Activated T-helper 1 cell treated with anti-CD3 and anti-CD28 coated beads, Interleukin-2, amount 50 U/mL, for 16 hours (primary cell): ENCODE data around the gene DSCAML1.

ENCODE experiments used
- DNase-seq, 2 donors: peaks; one replicate each; pipeline ENCODE4 v3.0.0-alpha.2; 2020; ENCODE audit warnings: low read depth in 1 of 2, low spot score in 1 of 2

Gene DSCAML1

DNA sequence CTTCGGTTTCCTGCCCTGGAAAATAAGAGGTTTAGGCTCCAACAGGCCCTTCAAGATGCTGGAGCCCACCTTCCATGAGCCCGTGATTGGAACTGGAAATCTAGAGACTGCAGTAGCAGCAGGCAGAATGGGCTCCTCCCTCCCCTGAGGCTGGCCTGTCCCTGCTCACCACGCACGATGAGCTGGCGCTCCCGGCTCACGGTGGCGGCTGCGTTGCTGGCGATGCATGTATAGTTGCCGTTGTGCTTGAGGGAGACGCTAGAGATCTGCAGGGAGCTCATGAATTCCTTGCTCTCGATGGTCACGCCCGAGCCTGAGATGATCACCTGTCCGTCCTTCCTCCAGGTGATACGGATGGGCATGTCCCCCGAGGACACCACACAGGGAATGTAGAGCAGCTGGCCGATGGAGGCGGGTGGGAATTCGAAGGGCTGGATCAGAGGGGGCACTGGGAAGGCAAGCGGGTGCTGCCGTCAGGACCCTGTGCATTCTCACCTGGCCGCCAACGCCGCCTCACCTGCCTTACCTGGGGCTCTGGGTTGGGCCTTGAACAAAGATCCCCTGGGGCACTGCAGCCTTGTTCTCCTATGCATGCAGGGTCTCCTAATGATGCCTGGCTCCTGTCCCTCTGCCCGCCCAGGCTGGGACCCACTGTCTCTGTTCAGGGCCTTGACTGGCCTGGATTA lies 291.6 kb downstream of the DSCAML1 start:
- DNase-seq: no peak

DNA sequence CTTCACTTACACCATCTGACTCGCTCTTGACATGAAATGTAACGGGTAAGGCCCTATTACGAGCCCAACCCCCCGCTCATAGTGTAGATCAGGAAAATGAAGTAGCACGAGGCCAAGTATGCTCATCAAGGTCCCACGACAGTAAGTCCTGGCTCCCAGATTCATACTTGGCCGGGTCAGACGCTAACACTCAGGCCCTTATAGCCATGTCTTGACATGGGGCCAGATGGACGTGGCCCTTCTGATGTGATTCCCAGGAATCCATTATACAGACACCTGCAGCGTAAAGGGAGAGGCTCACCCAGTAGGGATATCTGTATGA lies 294.3 kb downstream of the DSCAML1 start:
- DNase-seq: no peak

DNA sequence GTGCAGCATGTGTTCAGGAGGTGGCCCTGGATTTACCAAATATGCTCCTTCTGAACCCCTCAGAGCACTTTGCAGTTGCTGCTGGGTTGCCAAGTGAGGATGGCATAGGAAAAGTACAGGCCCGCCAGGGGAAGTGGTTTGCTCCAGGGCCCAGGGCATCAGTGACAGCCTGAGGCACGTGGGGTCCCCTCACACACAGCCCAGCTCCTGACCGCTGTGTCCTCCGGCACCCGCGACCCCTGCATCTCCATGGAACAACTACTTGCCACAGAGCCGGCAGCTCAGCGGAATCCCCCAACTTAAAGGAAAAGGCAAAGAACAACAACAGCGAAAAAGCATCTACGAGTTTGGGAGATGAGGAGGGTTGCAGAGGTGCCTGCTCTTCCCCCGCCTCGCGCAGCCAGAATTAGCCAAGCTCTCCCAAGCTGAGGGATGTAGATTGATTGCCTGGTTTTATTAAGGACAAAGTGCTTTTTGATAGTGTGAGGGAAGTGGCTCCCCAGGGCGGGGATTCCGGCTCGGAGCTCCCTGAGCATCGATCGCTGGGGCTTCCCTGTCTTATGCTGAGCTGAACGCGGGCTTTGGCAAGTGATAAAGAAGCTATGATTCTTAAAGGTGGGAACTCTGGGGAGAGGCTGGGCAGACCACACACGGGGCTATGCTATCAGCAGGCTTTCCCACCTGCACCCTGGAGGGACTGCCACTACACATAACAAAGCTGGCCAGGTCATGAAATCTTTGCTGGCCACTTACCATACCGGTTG lies 294.8 kb downstream of the DSCAML1 start:
- DNase-seq: no peak

DNA sequence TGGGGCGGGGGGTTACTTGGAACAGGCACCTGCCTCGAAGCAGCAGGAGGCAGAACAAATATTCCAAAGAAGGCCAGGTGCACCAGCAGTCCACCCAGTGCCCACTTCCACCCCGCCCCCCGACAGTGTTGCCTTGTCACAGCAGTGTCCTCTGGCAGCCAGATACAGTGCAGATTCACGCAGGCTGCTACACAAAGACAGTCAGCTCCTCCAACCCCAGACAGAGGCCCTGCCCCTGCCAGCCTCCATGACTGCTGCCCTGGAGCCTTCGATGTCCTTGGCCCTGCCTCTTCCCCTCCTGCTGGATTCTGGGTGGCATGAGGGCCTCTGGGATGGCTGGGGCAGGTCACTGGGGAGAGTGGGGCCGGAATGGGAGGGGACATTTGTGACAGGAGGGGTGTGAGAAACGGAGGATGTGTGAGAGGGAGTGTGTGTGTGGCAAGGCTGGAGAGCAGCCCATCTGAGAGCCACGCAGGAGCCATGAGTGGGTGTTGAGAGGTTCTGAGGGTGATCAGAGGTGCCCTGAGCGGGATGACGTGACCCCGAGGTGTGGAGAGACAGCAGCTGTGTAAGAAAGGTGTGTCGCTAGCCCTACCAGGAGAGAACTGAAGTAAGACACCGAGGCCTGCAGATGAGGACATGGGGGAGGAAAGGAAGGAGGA lies 295.6 kb downstream of the DSCAML1 start:
- no peak for DNase-seq

DNA sequence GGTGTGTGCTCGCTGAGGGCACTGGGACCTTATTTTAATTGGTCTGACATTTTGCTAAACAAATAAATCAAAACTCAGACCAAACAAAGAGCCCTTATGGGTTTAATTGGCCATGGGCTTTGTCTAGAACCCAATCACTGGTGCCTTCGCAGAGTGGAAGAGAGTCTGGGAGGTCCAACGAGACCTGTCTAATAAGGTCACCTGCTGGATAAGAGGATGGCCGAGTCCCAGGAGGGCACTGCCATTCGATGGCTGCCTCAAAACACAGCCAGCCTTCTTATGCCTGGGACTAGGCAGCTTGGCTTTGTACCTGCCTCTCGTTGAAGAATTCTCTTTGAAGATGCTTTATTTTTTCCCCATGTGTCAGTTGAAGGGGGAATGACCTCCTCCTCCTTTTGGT lies 298.2 kb downstream of the DSCAML1 start:
- DNase-seq: no peak

DNA sequence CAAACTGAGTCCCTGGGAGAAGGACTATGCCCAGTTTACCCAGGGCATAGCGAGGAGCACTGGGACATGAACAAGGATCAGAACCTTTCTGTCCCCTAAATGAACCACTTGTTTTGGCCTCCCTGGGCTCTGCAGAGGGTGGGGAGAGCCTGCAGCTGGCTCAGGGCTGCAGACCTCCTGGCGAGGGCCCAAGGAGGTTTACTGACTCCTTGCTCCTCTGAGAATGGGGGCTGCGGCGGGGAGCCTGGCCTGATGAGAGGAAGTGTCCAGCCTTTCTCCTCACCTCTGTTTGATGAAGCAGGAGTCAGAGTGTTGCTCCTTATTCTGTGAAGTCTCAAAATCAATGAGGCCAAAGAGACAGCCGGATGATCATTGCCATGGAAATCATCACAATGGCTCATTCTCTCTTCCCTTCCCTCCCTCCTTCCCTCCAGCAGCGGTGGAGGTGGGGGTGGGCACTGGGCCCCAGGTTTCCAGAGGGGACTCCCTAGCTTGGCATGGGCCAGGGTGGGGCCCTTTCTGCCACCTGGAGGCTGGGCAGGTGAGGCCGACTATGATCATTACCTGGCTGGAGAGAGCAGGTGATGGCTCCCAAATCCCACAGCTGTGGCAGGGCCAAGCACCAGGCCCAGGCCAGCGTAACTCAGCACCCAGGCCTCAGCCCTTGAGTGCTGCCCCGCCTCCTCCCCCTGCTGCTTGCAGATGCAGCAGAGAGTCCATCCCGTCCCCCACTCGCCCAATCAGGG lies 299.6 kb downstream of the DSCAML1 start:
- no peak for DNase-seq

DNA sequence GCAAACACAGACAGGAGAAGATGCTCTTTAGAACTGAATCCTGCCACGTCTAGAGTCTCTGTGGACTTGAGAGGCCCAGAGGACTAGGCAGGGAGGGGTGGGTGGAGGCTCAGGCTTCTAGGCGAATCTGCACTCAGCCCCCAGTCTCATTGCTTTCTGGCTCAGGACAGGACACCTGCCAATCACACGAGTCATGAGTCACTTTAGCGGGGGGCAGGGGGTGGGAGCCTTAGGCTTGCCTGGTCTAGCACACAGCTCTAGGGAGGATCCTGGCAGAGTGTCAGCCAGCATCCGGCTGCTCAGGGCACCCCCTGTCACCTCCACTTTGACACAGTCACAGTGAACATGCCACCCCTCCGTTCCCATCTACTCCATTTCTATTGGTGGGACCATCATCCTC lies 301.7 kb downstream of the DSCAML1 start:
- DNase-seq: no peak

DNA sequence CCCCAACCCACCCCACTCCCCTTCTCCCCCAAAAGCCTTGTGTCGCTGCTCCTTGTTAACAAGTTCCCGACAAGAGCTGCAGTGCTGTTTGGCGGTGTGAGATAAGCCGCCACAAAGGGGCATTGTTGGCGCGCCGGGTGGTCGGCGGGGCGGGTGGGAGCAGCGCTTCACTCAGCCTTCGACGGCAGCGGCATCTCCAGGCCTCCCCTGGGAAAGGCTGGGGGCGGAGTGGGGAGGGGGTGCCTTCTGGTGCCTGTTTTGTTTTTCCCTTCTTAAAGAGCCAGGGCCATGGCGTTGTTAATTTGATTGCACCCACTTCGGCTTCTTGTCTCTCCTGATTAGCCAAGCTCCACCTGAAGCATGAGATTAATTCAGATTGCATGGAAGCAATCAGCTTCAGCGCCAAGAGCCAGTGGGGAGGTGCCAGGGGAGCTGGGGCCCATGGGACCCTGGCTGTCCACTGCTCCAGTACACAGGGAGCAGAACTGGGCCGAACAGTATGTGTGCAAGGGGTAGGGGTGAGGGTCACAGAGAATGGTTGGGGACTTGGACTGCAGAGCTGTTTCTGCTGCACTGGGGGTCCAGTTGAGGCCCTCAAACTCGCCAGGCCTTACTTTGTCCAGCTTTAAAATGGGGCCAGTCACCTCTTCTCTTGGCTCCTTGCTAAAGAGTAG lies 304.3 kb downstream of the DSCAML1 start:
- no peak for DNase-seq

DNA sequence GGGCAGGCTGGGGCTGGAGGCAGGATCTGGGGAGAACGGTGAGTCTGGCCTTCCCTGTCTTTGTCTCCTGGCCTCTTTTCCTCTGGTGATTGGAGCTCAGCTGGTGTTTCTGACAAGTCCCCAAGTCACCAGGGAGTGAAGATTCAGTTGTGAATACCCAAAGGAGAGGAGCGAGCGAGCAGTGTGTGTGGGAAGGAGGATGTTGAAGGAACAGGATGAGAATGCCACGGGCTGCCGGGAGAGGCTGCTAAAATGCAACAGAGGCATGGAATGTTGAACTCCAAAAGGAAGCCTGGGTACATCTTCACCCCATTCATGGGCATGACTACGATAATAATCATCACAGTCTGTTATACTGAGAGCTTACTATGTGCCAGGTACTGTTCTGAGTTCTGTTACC lies 306.1 kb downstream of the DSCAML1 start:
- no peak for DNase-seq

DNA sequence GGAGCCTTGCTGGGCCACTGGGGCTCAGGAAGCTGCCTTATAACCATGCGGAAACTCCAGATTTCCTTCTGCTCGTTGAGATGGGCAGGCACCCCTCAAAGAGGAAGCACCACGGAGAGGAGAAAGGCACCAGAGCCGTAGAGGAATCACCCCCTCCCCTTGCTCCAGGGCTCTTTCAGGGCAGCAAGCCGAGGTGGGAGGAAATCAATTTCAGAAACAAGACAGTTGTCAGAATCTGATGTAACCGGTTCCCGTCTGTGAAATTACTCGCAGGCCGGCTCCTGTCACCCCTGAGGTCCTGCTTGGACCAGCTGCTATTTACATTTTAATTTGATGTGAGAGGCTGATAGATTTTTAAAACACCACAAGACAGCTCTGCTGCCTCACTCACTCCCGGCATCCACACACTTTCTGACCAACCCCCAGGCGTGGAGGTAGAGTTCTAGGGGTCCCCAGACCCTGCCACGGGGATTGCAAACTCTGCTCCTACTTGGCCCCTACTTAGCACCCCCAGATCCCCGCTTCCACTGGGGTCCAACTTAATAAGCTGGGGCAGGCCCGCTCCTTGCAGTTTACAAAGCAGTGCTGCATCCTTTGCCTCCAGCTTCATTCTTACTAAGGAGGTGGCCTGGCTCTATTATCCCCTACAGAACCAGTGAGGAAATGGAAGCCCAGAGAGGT lies 306.9 kb downstream of the DSCAML1 start:
- DNase-seq: no peak

DNA sequence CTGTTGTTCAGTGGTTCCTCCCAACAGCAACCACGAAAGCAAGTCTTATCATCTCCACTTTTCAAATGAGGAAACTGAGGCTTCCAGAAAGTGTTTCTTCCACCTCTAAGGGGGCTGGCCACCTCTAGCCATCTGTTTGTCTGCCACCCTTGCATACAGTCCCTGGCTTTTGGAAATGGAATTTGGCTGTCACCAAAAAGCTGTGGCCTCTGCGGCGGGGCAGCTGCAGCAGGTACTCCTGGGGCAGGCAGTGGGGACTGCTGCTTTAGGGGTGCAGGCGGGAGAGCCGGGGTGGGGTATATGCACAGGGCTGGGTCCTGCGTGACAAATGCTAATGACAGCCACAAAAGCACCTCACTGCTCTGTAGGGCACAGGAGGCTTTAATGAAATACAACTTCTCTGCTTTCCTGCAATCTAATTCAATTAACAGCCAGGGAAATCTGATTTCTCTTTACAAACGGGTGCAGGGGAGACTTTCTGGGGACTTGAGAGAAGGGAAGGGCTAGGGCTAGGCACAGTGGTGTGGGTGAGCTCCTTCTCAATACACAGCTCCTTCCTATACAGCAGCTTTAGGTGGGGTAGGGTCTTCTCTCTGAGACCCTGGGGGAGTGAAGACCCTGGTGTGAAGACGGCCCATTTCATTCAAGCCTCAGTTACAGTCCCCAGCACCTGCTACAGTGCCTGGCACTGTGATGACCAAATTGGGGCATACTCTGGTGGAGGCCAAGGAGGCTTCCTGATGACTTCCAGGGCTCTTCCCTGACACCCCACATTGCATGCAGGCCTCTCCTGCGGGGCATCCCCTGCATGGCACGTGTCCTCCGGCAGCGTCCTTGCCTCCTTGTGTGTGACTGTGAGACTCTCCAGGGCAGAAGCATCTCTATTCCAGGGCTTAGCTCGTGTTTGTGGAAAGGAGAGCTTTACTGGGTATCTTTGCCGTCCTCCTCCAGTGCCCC lies 307.7 kb downstream of the DSCAML1 start:
- DNase-seq: no peak

DNA sequence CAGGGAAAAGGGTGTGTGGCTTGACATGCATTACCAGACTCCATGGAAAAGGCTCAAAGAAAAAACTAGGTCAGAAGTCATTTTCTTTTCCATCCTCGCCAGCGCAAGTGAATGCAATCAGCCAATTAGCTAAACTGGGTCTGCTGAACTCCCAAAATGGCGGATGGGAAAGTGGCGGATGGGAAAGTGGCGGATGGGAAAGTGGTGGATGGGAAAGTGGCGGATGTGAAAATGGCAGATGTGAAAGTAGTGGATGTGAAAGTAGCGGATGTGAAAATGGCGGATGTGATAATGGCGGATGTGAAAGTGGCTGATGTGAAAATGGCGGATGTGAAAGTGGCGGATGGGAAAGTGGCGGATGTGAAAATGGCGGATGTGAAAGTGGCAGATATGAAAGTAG lies 311.0 kb downstream of the DSCAML1 start:
- DNase-seq: no peak

DNA sequence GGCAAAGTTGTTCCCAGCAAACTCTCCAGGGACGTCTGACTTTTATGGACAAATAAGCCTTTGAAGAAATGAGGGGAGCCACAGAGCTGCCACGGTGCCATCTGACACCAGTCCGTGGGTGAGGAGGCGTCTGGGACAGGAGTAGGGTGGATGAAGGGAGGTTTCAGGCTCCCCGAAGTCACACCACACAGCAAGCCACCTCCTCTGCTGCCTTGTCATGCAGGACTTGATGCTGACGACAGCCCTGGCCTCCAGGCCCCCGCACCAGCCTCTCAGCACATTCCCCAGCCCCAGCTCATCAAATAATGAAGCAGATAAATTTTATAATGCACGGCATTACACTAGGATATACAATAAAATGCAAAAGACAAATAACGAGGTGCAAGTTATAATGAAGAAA lies 312.9 kb downstream of the DSCAML1 start:
- no peak for DNase-seq

DNA sequence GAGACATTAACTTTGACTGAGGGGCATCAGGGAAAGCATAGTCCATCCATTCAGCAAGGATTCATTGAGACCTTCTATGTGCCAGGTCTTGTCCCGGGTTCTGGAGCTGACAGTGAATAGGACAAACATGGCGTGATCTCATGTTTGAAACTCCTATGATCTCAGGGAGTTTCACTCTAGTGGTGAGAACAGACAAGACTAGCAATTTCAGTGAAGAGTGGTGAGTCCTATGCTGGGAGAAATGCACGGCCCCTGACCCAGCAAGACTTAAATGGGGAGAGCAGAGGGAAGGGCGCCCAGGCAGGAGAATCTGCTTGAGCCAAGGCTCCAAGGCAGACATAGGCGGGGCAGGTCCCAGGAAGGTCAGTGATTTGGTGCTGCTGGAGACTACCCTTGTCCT lies 313.6 kb downstream of the DSCAML1 start:
- DNase-seq: no peak

DNA sequence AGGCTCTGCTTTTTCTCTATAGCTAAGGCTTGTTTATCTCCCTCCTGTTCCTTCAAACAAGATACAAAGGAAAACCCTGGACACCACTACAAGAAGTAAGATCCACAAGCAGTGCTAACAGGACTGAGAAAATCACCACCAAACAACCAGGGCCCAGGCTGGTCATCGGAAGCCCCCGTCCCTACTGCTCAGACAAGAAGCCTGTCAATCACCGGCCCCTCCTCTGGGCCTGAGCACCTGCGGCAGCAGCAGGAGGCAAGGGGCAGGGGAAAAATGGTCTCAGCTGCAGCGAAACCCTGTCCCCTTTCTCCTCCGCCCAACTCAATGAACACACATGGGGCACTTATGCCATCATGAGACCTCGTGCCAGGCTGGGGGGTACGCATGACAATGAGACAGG lies 314.1 kb downstream of the DSCAML1 start:
- no peak for DNase-seq

DNA sequence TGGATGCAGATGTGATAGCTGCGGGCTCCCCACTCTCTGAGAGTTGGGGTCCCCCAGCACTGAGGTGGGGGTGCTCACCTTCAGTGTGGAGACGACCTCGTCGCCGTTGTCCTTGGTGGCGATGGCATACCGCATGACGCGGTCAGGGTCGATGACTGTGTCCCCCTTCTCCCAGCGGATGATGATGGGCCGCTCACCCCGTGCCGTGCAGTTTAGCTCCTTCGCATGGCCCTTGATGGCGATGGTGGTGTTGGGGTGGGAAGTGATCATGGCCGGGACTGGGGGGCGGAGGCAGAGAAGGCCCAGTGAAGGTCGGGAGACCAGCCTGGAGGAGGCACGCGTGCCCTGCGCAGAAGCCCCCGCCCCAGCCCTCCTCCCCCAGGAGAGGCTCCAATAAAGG lies 315.1 kb downstream of the DSCAML1 start:
- no peak for DNase-seq

DNA sequence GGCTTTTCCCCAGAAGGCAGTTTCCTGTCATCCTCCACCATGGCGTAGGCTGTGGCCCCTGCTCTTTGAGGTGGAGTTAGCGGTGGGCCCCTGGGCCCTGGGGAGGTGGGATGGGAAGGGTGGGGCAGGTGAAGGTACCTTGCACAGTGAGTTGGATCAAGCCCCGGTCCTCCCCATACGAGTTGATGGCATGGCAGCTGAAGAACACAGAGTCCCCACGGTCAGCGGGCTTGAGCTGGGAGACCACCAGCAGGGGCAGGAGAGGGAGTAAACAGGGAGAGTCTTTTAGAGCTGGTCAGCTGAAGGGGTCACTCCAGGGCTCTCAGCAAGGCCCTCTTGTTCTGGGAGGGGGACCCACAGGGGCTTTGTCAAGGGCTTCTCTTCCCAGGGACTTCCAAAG lies 316.0 kb downstream of the DSCAML1 start:
- no peak for DNase-seq

DNA sequence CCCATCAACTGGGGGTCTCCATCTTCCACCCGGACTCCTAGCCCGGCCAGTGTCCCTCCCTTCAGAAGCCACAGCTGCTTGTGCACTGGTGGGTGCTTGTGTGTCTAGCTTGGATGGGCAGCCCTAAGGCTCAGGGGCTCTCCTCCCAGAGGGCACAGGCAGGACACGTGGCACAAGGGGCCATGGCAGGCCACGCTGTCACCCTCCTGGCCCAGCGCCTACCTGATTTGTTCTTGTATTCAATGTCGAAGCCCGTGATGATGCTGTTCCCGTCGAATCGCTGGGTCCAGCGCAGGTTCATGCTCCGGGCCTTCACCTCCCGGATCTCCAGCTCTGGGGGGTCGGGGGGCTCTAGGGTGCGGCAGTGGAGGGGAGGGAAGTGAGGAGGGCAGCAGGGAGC lies 316.8 kb downstream of the DSCAML1 start:
- no peak for DNase-seq

DNA sequence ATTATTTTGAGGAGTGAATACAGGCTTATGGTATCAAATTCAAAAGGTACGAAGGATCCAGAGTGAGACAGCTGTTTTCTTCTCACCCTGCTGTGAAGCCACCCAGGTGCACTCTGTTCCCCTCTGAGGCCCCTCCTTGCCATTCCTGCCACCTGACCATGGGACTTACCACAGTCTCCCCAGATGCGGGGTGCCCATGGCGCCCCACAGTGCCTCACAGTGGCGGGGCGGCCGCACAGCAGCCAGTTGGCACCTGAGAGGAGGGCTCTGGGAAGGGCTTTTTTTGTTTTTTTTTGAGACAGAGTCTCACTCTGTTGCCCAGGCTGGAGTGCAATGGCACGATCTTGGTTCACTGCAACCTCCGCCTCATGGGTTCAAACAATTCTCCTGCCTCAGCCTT lies 317.6 kb downstream of the DSCAML1 start:
- DNase-seq: no peak

DNA sequence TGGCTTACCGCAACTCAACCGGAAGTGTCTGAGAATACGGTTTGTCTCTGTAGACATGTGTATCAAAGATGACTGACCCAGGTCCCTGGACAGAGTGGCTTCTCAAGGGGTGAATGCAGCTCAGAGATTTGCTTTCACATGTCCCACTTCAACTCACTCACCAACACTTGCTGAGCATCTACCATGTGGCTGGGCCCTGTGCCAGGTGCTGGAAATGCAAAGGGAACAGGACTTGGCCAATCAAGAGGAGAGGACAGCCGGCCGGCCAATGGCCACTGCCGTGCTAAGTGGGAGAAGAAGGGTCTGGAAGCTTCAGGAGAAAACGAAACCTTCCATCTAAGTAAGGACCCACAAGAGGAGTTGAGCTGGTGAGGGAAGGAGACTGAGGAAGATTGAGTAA lies 318.1 kb downstream of the DSCAML1 start:
- DNase-seq: no peak
